HG03354 (cell line): ENCODE data around the gene MRPL14.

Source experiments
- ATAC-seq: cut with Tn5 transposase; IDR thresholded peaks from one replicate; pipeline ENCODE4 v1.9.1; 2021; ENCODE audit warnings: mild to moderate bottlenecking; ENCODE audit not compliant: unreplicated experiment, poor library complexity, severe bottlenecking

MRPL14 gene

DNA sequence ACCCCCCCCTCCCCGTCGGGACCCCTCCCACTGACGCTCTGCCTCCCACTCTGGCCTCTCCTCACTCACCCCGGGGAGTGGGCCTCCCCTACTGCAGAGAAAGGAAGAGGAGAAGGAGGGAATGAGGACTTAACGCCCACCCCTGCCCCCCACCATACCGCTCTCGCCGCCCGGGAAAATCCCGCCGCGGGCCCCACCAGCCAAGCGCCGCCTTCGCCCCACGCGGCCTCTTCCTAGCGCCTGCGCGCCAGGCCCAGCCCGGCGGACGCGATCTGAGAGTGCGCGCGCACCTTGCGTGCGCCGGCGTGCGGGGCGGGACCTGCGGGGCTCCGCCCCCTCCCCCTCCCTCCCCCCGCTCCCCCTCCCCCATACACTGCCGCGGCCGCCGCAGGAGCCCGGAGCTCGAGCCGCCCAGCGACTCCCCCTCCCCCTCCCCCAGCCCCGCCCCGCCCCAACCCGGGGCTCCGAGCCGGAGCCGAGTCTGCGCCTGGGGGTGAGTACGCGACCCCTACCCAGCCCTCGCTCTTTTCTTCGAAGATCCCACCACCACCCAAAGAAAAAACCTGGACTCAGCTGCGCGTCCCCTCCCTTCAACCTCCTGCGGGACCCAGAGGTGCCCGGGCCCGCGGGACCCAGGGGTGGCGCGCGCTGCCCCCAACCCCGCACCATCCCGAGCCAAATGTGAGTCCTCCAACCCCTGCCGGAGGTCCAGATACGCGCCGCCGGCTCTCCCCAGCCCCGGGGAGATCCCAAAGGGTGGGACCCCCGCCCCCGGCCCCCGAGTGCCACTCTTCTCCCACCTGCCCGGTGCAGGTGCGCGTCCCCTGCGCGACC, at the start of gene MRPL14, which contains the start of gene TMEM63B:
Gene MRPL14 (minus strand): TSS at position 267 of the 834 bp plus-strand sequence. CDS start 10,841 bp downstream, outside the sequence.
Gene TMEM63B (plus strand): TSS at position 369 of the 834 bp plus-strand sequence. CDS start 7,031 bp downstream, outside the sequence.
- ATAC-seq, result peak; percentile 81

DNA sequence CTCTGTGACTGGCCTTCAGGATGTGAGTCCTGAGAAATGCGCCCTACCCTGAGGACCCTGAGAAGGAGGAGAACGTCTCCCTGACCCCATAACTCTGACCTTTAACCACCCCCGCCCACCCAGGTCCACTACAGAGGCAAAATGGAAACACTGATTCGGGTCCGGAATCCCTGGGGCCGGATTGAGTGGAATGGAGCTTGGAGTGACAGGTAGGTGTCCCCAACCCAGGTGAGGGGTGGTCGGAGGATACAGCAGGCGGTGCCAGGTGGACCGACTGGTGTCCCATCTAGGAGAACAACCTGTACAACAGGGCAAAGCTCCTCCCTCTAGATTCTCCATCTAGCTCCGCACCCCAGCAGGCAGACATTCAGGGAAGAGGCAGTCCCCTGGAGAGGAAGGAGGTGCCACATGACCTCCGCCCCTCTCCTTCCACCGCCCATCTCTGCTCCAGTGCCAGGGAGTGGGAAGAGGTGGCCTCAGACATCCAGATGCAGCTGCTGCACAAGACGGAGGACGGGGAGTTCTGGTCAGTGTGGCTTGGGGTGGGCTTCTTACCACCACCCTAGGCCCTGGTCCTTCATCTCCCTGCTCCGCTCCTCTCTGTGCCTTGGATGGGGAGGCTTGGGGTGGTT, 49.0 kb upstream of the MRPL14 start:
- no peak for ATAC-seq

- ATAC-seq, result peak; percentile 72
These were observed 45.7 kb upstream of the MRPL14 start for GRCh38 chr6:44172731-44173500.

- no peak for ATAC-seq
These were observed 44.8 kb upstream of the MRPL14 start for GRCh38 chr6:44171899-44172546.

GRCh38 chr6:44169886-44170570, 42.8 kb upstream of the MRPL14 start:
- no peak for ATAC-seq

GRCh38 chr6:44169154-44169553, 41.9 kb upstream of the MRPL14 start:
- no peak for ATAC-seq

DNA sequence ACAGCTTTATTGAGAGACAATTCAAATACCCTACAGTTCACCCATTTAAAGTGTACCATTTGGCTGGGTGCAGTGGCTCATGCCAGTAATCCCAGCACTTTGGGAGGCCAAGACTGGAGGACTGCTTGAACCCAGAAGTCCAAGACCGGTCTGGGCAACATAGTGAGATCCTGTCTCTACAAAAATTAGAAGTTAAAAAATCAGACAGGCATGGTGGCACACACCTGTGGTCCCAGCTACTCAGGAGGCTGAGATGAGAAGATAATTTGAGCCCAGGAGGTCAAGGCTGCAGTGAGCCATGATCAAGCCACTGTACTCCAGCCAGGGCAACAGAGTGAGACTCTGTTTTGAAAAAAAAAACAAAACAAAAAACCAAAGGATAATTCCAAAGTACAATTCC, 40.3 kb upstream of the MRPL14 start:
- no peak for ATAC-seq

- ATAC-seq, result no peak
These were observed 39.4 kb upstream of the MRPL14 start for GRCh38 chr6:44166591-44167184.

DNA sequence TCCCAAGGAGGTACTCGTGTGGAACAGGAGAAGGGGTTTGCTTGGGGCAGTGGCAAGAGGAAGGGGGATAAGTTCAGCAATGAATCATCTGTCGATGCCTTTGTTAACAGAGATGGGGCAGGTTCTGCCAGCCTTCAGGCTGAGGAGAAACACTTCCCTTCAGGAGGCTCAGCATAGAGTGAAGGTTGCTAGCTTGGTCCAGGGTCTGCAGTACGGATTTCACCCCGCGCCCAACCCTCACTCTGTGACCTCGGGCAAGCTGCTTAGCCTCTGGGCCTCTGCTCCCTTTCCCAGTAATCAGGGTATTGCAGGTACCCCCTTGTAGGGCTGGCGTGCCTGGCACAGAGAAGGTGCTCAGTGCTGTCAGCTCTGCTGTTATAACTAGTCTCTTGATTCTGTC, 38.9 kb upstream of the MRPL14 start:
- ATAC-seq, result no peak

DNA sequence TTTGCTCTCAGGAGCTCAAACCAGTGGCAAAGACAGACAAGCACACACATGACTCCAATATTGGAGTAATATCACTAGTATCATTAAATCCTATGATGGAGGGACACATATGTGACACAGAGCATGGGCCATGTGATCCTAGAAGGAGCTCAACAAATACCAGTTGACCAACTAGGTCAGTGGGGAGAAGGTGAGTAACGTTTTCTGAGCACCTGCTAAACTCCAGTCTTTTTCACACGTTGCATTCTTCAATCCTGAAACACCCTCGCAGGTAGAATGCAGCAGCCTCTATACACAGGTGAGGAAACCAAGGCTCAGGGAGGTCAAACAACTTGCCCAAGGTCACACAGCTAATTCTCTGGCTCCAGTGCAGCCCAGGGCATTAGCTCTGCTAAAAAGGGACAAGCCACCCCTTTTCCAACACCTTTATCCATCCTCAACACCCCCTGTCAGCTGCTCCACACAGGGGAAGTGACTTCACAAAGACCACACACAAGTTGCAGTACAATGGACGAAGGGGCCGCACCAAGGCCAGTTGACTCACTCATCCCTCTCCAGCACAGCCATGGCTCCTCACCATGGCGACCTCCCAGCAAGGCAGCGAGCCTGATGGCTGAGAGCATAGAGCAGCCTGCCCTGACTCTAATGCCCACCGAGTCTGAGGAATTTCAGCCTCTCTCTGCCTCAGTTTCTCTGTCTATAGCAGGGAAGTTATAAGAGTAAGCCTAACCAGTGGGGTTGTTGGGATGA, 35.8 kb upstream of the MRPL14 start:
- ATAC-seq, result no peak

DNA sequence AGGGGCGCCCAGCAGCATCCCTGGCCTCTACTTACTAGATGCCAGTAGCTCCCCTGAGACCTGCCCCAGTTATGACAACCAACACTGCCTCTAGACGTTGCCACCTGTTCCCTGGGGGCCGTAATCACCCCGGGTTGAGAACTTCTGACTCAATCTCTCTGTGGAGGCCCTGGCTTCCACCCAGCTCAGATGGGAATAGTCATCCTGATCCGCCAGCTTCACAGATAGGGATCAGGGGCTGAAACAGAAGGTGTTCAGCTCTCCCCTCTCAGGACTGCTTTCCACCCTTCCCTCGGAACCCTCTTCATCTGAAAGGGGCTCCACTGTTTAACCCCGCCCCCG, 34.7 kb upstream of the MRPL14 start:
- no peak for ATAC-seq

DNA sequence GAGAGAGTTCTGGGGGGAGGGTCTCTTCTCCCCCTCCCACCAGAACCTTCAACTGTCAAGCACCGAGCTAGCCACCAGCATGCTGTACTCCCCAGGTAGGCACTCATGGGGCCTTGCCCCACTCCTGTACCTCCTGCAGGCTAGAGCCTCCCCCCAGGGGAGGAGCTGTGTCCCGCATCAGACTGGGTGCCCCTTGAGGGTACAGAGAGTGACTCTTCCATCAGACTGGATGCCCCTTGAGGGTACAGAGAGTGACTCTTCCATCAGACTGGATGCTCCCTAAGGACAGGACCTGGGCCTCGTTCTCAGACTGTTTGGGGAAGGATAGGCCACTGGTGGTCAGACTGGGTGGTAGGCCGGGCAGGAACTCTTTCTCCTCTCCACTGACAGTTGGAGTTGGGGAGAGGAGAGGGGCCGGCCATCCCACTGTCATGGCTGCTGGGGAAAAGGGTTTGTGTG, 31.5 kb upstream of the MRPL14 start, which contains the start of gene CAPN11:
Gene CAPN11 (plus strand): TSS at position 51 of the 459 bp plus-strand sequence. CDS start 29 bp downstream, at position 80.
- ATAC-seq, result no peak

DNA sequence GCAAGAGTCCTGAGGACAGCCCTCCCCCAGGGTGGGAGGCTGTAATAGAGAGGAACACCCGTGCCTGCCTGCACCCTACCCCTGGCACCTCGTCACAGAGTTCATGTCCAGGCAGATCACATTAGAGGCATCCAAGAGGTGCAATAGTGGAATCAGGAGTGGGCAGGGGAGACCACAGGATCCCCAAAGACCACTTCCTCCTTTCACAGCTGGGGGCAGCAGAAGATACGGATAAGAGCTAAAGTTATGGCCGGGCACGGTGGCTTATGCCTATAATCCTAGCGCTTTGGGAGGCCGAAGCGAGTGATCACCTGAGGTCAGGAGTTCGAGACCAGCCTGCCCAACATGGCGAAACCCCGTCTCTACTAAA, 29.9 kb upstream of the MRPL14 start:
- no peak for ATAC-seq

GRCh38 chr6:44156494-44157151, 29.4 kb upstream of the MRPL14 start:
- ATAC-seq, result no peak

- ATAC-seq, result no peak
These were observed 26.8 kb upstream of the MRPL14 start for GRCh38 chr6:44154067-44154466.

DNA sequence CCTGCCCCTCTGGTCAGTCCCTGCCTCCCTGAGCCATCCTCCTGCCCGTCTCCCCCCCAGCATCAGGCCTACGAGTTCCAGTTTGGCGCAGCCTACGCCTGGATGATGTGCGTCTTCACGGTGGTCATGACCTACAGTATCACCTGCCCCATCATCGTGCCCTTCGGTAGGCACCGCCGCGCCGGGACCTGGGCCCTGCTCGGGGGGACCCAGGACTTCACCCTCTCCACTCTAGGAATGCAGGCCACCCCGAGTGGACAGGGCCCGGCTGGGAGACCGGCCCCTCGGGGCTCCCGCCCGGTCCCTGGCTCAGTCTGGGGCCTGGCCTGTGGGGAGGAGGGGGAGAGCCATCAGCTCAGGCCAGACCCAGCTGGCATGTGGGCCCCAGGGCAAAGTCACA, 25.3 kb upstream of the MRPL14 start:
- no peak for ATAC-seq

GRCh38 chr6:44152109-44152461, 24.8 kb upstream of the MRPL14 start:
- peak; percentile 9 for ATAC-seq
